ENCODE results near the gene CDKN1B.

The CDKN1B gene

DNA sequence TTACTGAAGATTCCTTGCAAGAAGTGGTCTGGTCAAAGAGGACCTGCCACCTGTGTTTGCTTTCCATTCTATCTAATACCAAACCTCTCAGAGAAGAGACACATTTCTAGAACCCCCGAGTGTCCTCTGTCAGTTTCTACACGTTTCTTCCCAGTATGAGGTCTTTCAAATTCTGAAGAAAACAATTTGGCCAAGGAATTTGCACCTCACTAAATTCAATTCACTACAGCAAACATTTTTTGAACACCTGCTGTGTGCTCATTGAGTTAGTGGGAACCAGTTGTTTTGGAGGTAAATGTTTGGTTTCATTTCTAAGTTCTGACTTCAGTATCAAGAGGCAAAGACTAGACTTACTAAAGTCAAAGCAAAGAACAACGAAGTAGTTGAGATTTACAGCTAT lies 40.6 kb upstream of the CDKN1B start:
- no peak for DNase-seq
- TF ChIP-seq, protein P1, sequence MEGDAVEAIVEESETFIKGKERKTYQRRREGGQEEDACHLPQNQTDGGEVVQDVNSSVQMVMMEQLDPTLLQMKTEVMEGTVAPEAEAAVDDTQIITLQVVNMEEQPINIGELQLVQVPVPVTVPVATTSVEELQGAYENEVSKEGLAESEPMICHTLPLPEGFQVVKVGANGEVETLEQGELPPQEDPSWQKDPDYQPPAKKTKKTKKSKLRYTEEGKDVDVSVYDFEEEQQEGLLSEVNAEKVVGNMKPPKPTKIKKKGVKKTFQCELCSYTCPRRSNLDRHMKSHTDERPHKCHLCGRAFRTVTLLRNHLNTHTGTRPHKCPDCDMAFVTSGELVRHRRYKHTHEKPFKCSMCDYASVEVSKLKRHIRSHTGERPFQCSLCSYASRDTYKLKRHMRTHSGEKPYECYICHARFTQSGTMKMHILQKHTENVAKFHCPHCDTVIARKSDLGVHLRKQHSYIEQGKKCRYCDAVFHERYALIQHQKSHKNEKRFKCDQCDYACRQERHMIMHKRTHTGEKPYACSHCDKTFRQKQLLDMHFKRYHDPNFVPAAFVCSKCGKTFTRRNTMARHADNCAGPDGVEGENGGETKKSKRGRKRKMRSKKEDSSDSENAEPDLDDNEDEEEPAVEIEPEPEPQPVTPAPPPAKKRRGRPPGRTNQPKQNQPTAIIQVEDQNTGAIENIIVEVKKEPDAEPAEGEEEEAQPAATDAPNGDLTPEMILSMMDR (IDR thresholded peaks at IDR 0.05; ENCODE audit: low read depth, low read length, missing control alignments), result no peak
- Histone ChIP-seq H3K36me3 (replicated peaks) (no peaks in the 10 kb centered on the region), H3K4me3 (ENCODE audit: low read depth, low read length) (no peak overlapping the region), H3K27ac (no peak overlapping the region), H3K27me3 (replicated peaks) (no peaks in the 10 kb centered on the region)
- in situ Hi-C loops (cut with HindIII; ENCODE audit: low pct_ligation_motif_present, low sequenced_read_pairs), result no loop called here

DNA sequence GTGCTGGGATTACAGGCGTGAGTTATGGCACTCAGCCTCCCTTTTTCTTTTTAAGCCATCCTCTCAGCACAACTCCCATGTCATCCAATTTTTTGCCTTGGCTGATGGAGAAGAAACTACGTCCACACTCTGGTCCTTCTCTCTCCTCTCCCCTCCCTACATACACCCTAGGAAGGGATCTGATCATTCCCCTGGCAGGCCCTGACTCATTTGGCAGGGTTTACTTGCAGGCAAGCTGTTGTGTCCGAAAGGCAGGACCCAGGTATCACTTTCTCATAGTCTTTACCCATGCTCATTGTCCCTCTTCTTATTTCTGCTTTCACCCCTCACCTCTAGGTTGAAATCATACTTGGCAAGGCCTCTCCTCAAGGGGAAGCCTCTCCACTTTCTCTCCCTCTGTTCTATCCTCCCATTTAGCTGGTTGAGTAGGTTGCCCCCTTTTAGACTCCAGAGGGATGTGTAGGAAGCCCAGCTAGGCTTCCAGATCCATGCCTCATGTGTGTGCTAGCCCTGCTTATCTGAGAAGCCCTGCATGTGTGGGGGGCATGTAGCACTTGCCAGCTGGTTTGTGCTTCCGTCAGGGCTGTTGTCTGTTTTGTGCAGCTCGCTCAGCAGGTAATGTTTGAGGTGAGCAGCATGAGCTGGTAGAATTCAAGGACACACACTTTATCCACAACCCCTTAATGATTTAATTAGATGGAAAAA lies 36.0 kb upstream of the CDKN1B start:
- Histone ChIP-seq H3K4me3 (ENCODE audit: low read depth, low read length) (no peak overlapping the region), H3K36me3 (replicated peaks) (no peaks in the 10 kb centered on the region), H3K27me3 (replicated peaks) (no peaks in the 10 kb centered on the region), H3K27ac (no peak overlapping the region)
- TF ChIP-seq, protein P1 (IDR thresholded peaks at IDR 0.05; ENCODE audit: low read depth, low read length, missing control alignments), result no peak
- DNase-seq, result no peak
- in situ Hi-C loops (cut with HindIII; ENCODE audit: low pct_ligation_motif_present, low sequenced_read_pairs), result no loop called here

DNA sequence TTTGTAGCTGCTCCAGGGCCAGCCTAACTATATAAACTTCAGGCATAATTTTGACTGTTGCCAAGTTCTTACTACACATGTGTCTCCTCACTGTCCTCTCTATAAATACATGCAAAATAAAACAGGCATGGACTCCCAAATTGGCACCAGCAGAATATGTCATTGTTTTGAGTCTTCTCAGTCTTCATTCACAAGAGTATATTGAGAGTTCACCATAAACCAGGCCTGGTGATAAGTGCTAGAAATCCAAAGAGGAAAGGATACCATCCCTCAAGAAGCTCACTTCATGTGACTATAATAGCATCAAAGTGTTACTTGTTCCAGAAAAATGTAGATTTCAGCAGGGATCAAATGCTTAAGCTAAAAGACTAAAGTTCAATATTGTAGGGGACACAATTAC lies 34.9 kb upstream of the CDKN1B start:
- H3K27ac ChIP-seq, result no peak overlapping the region
- in situ Hi-C loops (cut with HindIII; ENCODE audit: low pct_ligation_motif_present, low sequenced_read_pairs), result no loop called here
- no peaks in the 10 kb centered on the region for H3K27me3 ChIP-seq (replicated peaks)
- DNase-seq, result no peak
- H3K36me3 ChIP-seq (replicated peaks), result no peaks in the 10 kb centered on the region
- H3K4me3 ChIP-seq (ENCODE audit: low read depth, low read length), result no peak overlapping the region
- TF ChIP-seq, protein P1 (IDR thresholded peaks at IDR 0.05; ENCODE audit: low read depth, low read length, missing control alignments), result no peak

DNA sequence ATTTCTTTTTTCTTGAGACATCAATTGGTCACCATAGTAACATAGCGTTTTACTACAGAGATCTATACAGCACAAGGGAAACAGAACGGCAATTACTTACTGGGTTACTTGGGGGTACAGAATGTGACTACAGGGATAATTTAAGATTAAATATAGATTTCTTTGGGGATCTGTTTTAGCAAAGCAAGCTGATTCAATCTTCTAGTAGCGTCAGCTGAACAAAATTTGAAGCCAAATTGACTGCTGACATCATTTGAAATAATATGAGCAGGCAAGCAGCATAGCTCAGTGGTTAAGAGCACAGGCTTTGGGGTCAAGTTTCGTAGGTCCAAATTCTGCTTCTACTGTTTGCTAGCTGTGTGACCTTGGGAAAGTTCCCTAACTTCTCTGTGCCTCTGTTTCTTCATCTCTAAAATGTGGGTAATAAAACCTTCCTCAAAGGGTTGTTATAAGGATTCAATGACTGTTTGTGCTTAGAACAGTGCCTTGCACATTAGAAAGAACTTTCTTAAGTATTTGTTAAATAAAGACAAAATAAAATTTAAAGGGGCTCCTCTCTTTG lies 34.0 kb upstream of the CDKN1B start:
- TF ChIP-seq, protein P1 (IDR thresholded peaks at IDR 0.05; ENCODE audit: low read depth, low read length, missing control alignments), result no peak
- in situ Hi-C loops (cut with HindIII; ENCODE audit: low pct_ligation_motif_present, low sequenced_read_pairs), result no loop called here
- Histone ChIP-seq H3K27me3 (replicated peaks) (no peaks in the 10 kb centered on the region), H3K36me3 (replicated peaks) (no peaks in the 10 kb centered on the region), H3K27ac (no peak overlapping the region), H3K4me3 (ENCODE audit: low read depth, low read length) (no peak overlapping the region)
- DNase-seq, result no peak

- in situ Hi-C loops (cut with HindIII; ENCODE audit: low pct_ligation_motif_present, low sequenced_read_pairs), result no loop called here
- no peaks in the 10 kb centered on the region for H3K36me3 ChIP-seq (replicated peaks)
- no peak overlapping the region for H3K4me3 ChIP-seq (ENCODE audit: low read depth, low read length)
- DNase-seq, result no peak
- TF ChIP-seq, protein P1 (IDR thresholded peaks at IDR 0.05; ENCODE audit: low read depth, low read length, missing control alignments), result no peak
- H3K27me3 ChIP-seq (replicated peaks), result no peaks in the 10 kb centered on the region
- no peak overlapping the region for H3K27ac ChIP-seq
Observed at GRCh38 chr12:12683725-12684124, 33.4 kb upstream of the CDKN1B start.

All from brain microvascular endothelial cell (primary cell).